GM13976 (cell line): ENCODE results near the gene TMEM82.

Source experiments
- DNase-seq: peaks from one replicate; pipeline ENCODE4 v3.0.0; 2012; ENCODE audit warnings: low spot score
- in situ Hi-C: fragments of 300-500 bp; cut with MboI; formaldehyde crosslinking; loops from one replicate; pipeline ENCODE4 v1.12.0; 2022; ENCODE audit warnings: low sequenced_read_pairs, mixed read lengths, inconsistent platforms; ENCODE audit not compliant: unreplicated experiment
- TF ChIP-seq, protein P1 (sequence below): IDR thresholded peaks from 2 replicates; pipeline ENCODE4 v1.5.1; 2012; ENCODE audit warnings: borderline replicate concordance, mild to moderate bottlenecking; ENCODE audit not compliant: insufficient read depth; ENCODE audit errors: extremely low read depth, missing control alignments, control extremely low read depth

TMEM82 gene

DNA sequence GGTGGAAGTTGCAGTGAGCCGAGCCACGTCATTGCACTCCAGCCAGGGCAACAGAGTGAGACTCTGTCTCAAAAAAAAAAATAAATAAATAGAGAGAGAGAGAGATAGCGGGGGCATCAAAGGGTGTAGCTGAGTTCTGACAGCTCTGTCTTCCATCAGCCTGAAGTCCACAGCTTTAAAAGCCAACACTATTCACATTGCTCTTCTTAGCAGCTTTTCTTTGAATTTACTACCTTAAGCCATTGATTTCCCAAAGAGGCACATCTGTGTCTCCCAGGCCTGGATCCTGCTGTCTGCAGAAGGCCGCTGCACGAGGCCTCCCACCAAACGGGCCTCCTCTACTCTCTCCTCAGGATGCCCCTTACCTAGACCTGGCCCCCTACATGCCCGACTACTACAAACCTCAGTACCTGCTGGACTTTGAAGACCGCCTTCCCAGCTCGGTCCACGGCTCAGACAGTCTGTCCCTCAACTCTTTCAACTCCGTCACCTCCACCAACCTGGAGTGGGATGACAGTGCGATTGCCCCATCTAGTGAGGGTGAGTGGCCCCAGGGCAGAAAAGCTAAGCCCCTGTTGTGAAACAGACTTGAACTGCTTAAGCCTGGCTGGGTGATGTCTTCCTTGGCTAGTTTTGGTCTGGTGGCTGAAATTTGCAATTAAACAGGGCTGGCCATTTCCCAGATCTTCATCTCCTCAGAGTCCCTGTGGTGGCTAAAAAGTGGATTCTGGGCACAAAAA lies 22.7 kb upstream of the TMEM82 start:
- TF ChIP-seq, protein P1, sequence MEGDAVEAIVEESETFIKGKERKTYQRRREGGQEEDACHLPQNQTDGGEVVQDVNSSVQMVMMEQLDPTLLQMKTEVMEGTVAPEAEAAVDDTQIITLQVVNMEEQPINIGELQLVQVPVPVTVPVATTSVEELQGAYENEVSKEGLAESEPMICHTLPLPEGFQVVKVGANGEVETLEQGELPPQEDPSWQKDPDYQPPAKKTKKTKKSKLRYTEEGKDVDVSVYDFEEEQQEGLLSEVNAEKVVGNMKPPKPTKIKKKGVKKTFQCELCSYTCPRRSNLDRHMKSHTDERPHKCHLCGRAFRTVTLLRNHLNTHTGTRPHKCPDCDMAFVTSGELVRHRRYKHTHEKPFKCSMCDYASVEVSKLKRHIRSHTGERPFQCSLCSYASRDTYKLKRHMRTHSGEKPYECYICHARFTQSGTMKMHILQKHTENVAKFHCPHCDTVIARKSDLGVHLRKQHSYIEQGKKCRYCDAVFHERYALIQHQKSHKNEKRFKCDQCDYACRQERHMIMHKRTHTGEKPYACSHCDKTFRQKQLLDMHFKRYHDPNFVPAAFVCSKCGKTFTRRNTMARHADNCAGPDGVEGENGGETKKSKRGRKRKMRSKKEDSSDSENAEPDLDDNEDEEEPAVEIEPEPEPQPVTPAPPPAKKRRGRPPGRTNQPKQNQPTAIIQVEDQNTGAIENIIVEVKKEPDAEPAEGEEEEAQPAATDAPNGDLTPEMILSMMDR, result no peak
- DNase-seq, result no peak
- in situ Hi-C loops, result no loop called here

DNA sequence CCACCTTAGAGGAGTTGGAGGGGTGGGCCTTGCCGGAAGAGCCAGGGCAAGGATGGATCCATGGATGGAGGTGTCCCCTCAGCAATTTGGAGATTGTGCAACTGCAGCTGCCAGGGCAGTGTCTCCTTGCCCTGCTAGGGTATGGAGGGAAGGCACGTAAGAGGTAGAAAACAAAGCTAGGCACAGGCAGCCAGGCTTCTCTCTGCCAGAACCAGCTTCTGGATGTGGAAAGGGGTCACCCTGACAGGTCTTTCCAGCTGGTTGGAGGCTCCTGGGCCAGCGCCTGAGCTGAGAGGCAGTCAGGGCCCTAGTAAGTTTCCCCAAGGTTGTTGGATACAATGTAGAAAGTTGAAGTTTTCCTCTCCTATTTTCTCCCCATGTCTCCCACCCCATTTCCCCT lies 21.4 kb upstream of the TMEM82 start:
- no peak for DNase-seq
- in situ Hi-C loops, result no loop called here
- TF ChIP-seq, protein P1, result no peak

DNA sequence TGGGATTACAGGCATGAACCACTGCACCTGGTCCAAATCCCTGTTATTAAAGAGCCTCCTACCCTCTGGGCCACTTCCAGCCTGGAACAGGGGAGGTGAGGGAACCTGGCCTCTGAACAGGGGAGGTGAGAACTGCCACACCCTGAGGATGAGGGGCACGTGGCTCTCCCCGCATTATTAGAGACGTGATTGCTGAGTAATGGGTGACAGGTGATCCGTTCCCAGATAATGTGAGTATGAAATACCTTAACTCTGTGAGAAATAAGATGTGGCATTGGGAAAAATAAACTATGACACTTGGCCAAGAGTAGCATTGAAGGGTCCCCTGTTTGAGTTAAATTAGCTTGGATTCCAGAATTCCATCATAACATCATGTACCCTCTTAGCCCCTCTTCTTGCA lies 19.9 kb upstream of the TMEM82 start:
- in situ Hi-C loops, result no loop called here

DNA sequence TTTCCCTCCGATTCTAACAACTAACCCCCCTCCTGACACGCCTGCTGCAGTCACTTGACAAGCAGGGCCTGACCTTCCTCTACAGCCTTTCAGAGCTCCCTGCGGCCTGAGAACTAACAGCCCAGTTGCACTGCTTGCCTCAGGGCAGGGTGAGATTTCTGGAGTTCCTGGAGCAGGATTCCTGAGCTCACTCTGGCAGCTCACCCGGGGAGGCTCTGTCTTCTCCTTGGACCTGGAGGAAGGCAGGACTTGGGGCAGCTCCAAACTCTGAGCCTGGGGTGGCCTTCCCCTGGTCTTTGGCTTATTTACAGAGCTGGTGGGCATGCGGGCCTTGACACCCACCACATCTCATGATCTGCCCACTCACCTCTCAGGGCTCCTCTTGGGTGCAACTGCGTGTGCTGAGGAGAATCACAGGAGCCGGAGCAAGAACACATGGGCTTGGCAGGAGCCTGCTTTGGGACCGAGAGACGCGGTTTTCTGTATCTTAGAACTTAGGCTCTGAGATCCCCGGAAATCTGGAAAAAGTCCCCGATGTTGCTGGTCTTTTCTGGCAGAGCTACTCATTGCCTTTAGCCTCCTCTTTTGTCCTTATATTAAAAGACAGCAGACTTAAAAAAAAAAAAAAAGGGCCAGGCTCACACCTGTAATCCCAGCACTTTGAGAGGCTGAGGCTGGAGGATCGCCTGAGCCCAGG lies 19.3 kb upstream of the TMEM82 start:
- in situ Hi-C loops, result no loop called here
- no peak for DNase-seq
- TF ChIP-seq, protein P1, result no peak

More for the DNA sequence above, 19.9 kb upstream of the TMEM82 start:
- TF ChIP-seq, protein P1, result no peak
- DNase-seq, result no peak

DNA sequence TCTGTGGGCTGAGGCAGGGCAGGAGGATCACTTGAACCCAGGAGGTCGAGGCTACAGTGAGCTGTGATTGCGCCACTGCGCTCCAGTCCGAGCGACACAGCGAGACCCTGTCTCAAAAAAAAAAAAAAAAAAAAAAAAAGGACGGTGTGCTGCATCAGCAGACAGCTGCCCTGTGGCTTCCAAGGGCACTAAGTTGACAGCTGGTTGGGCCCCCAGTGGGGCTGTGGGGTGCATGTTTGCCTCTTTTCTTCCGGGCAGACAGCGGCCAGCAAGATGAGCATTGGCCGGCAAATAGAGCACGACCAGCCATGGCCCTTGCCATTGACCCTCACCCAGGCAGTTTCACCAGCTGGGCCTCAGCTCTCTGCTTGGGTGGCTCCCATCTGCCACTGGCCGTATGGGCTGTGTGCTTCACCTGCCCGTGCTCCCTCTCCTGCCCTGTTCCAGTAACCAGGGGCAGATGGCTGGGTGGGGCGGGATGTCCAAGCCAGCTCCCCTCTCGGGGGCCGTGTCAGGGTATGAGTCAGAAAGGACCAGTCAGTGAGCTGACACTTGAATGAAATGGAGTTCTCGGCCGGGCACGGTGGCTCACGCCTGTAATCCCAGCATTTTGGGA lies 18.6 kb upstream of the TMEM82 start:
- in situ Hi-C loops, result no loop called here
- DNase-seq, result no peak
- TF ChIP-seq, protein P1, result no peak

DNA sequence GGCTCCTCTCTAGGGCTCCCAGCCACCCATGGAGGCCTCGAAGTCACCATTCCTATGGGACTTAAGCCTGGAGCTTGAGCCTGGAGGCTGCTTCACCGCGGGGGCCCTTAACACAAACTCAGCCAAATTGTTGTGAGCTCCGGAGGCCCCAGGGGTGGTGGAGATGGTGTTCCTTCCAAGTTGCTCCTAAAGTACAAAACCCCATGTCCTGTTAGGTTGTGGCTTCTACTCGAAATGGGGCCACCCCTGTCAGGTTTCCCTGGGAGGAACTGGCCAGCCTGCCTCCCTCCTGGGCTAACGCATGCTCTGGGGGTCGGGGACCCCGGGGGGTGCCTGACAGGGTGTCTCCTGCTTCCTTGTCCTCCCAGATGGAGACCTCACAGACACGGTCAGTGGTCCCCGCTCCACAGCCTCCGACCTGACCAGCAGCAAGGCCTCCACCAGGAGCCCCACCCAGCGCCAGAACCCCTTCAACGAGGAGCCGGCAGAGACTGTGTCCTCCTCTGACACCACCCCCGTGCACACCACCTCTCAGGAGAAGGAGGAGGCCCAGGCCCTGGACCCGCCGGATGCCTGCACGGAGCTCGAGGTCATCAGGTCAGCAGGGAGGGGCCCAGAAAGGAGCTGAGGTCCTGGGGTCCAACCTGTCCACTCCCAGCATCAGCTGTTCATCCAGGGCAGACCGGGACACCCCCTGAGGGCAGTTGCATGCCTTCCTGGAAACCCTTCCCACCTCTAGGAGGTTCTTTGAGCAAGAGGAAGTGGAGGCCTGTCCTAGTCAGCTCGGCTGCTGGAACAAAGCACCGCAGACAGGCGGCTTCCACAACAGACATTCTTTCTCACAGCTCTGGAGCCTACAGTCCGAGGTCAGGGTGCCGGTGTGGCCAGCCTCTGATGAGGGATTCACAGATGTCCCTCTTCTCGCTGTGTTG lies 17.1 kb upstream of the TMEM82 start:
- TF ChIP-seq, protein P1, result no peak
- in situ Hi-C loops, result loop anchor here (25.0 kb wide), 1 partner anchor 388 kb away; no protein-coding TSS in a partner anchor
- no peak for DNase-seq
